Uterus (tissue), 2 donors: ENCODE results near the gene CTTNBP2NL.

Source experiments
- POLR2A ChIP-seq, 2 donors: fragments of 450-650 bp; IDR thresholded peaks; one replicate each; pipeline ENCODE4 v1.6.1; 2016; ENCODE audit warnings: antibody characterized with exemption in 2 of 2, mild to moderate bottlenecking in 1 of 2, moderate library complexity in 1 of 2
- TF ChIP-seq, protein P1 (sequence below), 4 experiments: fragments of 200-600 bp in 2 of 4; fragments of 450-650 bp in 2 of 4; sonication (generic) in 2 of 4; IDR thresholded peaks; one replicate each; pipeline ENCODE4 v1.5.1; 2016 to 2019; ENCODE audit warnings: antibody characterized with exemption in 4 of 4, mild to moderate bottlenecking in 2 of 4, moderate library complexity in 1 of 4

DNA sequence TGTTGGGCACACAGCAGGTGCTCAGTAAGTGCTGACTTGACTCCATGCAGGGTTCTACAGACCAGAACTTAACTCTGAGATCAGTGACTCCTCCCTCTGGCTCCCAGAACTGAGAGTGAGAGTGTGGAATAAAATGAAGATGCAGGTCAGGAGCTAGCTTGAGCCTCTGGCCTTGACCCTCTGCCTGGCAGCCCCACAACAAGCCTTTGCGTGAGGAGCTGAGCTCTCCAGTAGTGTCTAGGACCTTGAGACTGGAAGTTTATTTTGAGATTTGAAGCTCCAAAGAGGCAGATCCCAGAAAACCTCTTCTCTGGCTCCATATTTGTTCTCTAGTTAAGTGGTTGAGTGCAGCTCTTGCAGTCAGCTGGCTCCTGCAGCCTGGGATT is 109.4 kb downstream of the CTTNBP2NL start:
- TF ChIP-seq, protein P1, sequence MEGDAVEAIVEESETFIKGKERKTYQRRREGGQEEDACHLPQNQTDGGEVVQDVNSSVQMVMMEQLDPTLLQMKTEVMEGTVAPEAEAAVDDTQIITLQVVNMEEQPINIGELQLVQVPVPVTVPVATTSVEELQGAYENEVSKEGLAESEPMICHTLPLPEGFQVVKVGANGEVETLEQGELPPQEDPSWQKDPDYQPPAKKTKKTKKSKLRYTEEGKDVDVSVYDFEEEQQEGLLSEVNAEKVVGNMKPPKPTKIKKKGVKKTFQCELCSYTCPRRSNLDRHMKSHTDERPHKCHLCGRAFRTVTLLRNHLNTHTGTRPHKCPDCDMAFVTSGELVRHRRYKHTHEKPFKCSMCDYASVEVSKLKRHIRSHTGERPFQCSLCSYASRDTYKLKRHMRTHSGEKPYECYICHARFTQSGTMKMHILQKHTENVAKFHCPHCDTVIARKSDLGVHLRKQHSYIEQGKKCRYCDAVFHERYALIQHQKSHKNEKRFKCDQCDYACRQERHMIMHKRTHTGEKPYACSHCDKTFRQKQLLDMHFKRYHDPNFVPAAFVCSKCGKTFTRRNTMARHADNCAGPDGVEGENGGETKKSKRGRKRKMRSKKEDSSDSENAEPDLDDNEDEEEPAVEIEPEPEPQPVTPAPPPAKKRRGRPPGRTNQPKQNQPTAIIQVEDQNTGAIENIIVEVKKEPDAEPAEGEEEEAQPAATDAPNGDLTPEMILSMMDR (IDR thresholded peaks at IDR 0.05), result no peak
- TF ChIP-seq POLR2A (IDR thresholded peaks at IDR 0.05), result no peak
